Measurements from ENCODE around the gene ADIPOR1.
"Not testable (repeated sequence)": the region's sequence is repeated elsewhere in the genome, so short reads cannot be mapped to it uniquely, and the experiment has no call there.

The ADIPOR1 gene

DNA sequence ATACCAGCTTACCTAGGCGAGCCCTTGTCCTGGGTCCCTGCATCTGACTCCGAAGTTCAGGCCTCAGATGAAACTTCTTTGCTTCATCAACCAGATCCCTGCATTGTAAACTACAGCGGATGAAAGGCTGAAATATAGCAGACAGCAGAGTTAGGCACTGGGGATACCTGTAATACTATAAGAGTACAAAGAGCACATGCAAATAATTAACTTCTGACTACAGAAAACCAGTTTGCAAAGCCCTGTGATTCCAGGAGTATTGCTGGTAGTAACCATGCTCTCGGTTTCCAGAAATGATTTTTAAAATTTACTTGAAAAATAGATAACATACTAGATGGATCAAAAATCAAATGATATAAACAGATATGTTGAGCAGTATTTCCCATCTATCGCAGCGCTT, 49.1 kb downstream of the ADIPOR1 start:
- H3K4me1 Mint-ChIP-seq = no peaks in the 10 kb centered on the region
- no peaks in the 10 kb centered on the region for H3K9me3 Mint-ChIP-seq
- no peak overlapping the region for H3K4me3 Mint-ChIP-seq
- no peaks in the 10 kb centered on the region for H3K27me3 Mint-ChIP-seq (ENCODE audit: low read depth)
- TF ChIP-seq, protein P1, sequence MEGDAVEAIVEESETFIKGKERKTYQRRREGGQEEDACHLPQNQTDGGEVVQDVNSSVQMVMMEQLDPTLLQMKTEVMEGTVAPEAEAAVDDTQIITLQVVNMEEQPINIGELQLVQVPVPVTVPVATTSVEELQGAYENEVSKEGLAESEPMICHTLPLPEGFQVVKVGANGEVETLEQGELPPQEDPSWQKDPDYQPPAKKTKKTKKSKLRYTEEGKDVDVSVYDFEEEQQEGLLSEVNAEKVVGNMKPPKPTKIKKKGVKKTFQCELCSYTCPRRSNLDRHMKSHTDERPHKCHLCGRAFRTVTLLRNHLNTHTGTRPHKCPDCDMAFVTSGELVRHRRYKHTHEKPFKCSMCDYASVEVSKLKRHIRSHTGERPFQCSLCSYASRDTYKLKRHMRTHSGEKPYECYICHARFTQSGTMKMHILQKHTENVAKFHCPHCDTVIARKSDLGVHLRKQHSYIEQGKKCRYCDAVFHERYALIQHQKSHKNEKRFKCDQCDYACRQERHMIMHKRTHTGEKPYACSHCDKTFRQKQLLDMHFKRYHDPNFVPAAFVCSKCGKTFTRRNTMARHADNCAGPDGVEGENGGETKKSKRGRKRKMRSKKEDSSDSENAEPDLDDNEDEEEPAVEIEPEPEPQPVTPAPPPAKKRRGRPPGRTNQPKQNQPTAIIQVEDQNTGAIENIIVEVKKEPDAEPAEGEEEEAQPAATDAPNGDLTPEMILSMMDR (IDR thresholded peaks at IDR 0.05; ENCODE audit: unreplicated experiment in 3 of 3) = no peak
- H3K27ac Mint-ChIP-seq = no peak overlapping the region
- H3K36me3 Mint-ChIP-seq (ENCODE audit: low read depth) = peaks cover 64% of the 10 kb centered on the region

DNA sequence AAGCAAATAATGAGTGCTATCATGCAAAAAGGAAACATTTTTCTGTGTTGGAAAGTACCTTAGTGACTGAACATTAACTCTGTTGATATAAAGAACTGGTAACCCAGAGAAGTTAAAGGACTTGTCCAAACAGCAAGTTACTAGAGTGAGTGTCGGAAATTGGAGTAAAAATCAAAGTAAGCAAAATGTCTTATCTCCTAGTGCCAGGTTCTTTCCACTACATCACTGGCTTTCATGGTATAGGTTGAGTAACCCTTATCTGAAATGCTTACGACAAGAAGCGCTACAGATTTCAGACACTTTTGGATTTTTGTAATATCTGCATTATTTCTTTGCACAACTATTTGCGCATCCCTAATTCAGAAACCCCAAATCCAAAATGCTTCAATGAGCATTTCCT, 52.8 kb downstream of the ADIPOR1 start:
- Mint-ChIP-seq H3K36me3 (ENCODE audit: low read depth) (peaks cover 40% of the 10 kb centered on the region), H3K4me3 (no peak overlapping the region), H3K9me3 (no peaks in the 10 kb centered on the region), H3K4me1 (no peaks in the 10 kb centered on the region), H3K27ac (no peak overlapping the region), H3K27me3 (ENCODE audit: low read depth) (no peaks in the 10 kb centered on the region)
- TF ChIP-seq, protein P1 (IDR thresholded peaks at IDR 0.05; ENCODE audit: unreplicated experiment in 3 of 3) = no peak

DNA sequence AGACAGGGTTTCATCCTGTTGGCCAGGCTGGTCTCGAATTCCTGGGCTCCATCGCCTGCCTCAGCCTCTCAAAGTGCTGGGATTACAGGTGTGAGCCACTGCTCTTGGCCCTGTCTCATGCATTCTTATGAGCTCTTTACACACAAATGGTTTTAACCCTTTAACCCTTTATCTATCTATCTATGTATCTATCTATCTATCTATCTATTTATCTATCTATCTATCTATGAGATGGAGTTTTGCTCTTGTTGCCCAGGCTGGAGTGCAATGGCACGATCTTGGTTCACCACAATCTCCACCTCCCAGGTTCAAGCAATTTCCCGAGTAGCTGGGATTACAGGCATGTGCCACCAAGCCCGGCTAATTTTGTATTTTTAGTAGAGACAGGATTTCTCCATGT, 54.3 kb downstream of the ADIPOR1 start:
- H3K4me3 Mint-ChIP-seq; H3K9me3 Mint-ChIP-seq; H3K27ac Mint-ChIP-seq; H3K27me3 Mint-ChIP-seq (ENCODE audit: low read depth); H3K4me1 Mint-ChIP-seq: not testable (repeated sequence)
- peaks cover 35% of the 10 kb centered on the region for H3K36me3 Mint-ChIP-seq (ENCODE audit: low read depth)

DNA sequence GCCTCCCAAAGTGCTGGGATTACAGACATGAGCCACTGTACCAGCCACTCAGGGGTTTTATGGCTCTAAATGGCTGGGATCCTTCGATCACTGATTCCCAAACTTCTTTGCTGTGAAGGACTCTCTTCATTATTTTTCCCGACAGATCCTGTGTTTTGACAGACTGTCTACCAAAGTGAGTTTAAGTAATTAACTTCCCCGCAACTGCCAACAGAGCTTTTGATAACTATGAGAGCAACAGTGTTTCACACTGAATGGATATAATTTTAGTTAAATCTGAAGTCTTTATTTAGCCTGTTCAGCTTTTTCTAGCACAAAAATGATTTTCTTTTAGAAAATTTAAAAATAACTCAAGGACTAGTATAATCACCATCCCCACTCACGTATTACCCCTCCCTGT, 56.6 kb downstream of the ADIPOR1 start:
- no peaks in the 10 kb centered on the region for H3K4me1 Mint-ChIP-seq
- H3K4me3 Mint-ChIP-seq = no peak overlapping the region
- no peaks in the 10 kb centered on the region for H3K27me3 Mint-ChIP-seq (ENCODE audit: low read depth)
- TF ChIP-seq, protein P1 (IDR thresholded peaks at IDR 0.05; ENCODE audit: unreplicated experiment in 3 of 3) = no peak
- peaks cover 35% of the 10 kb centered on the region for H3K36me3 Mint-ChIP-seq (ENCODE audit: low read depth)
- no peak overlapping the region for H3K27ac Mint-ChIP-seq
- no peaks in the 10 kb centered on the region for H3K9me3 Mint-ChIP-seq

DNA sequence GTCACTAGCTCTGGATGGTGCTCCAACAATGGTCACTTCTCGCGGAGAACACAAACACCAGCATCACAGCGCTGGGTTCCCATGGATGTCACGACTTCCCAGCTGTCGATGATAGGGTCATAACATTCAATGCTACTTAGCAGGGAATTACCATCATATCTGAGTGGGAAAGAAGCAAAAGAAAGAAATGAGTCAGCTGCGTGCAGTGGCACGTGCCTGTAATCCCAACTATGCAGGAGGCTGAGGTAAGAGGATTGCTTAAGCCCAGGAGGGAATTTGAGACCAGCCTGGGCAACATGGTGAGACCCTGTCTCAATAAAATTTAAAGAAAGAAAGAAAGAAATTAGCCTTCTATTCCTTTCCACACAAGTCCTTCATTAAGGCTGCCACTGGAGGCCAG, 65.6 kb downstream of the ADIPOR1 start:
- Mint-ChIP-seq H3K27me3 (ENCODE audit: low read depth) (no peaks in the 10 kb centered on the region), H3K4me1 (peaks cover 8% of the 10 kb centered on the region), H3K36me3 (ENCODE audit: low read depth) (peaks cover 40% of the 10 kb centered on the region), H3K9me3 (no peaks in the 10 kb centered on the region), H3K4me3 (no peak overlapping the region), H3K27ac (no peak overlapping the region)
- TF ChIP-seq, protein P1 (IDR thresholded peaks at IDR 0.05; ENCODE audit: unreplicated experiment in 3 of 3) = no peak
